NCI-H2196 (cell line): ENCODE measurements around the gene IWS1.
"Not testable (repeated sequence)": the region's sequence is repeated elsewhere in the genome, so short reads cannot be mapped to it uniquely, and the experiment has no call there.

Experiments
- DNase-seq: peaks from one replicate; lab custom pipeline; 2025; ENCODE audit not compliant: unreplicated experiment; lab: John Stamatoyannopoulos, UW

The IWS1 gene

DNA sequence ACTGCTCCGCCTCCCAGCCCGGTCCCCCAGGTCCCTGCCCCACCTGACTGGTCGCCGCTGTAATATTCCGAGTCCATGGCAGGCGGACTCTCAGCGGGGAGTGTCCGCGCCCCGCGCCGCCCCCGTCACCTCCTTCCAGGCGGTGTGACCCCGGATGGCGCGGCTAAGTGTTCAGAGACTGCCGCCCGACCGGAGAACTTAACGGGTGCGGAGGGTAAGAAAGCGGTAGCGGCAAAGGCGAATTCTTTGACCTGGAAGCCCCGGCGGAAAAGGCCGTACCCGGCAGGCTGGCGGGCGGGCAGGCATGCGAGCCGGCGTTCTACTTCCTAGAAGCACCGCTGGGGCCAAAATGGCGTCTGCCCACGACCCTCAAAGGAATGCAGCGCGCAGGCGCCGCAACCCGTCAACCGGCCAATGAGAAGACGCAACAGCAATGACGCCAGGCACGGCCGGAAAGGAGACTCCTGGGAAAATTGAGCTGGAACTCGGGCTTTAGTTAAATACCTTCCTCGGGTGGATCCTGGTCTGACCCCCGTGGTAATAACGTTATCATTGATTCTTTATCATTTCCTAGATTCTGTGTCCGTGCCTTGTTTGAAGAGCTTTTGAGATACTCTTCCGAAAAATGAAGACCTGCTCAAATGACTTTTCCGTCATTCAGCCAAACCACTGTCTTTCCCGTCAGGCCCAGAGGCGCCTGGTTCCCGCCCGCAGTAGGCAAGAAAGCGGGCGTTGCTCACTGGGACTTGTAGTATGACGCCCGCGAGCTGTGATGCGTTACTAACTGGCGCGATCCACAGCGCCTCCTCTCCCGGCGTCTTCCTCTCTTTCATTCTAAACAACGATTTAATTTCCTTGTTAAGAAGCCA, at the start of gene IWS1:
IWS1 (minus strand) TSS at position 358 of the 869 bp plus-strand sequence; CDS start at position 77, 281 bp downstream.
- peak; percentile 95 for DNase-seq

GRCh38 chr2:127575941-127576432, 49.7 kb upstream of the IWS1 start:
- DNase-seq, result no peak

DNA sequence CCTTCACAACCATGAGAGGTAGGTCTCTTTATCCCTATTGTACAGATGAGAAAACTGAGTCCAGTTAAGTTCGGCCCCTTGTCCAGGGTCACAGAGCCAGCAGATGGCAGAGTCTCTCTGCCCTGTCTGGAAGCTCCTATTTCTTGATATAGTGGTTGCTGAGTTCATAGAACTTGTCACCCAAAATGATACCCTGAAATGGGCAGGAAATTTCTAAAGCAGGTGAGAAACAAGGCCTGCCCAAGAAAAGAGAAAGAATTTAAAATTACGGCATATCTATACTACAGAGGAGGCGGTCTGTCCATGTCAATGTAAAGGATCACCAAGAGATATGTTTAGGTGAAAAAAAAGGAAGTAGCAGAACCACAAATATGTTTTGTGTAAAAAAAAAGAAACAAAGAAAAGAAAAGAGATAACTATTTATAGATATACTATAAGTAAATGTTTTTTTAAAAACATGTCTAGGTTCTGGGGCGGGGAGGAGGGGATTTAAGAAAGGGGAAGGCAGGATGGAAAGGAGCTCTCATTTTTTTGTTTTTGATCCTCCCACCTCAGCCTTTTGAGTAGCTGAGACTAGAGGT, 49.0 kb upstream of the IWS1 start:
- no peak for DNase-seq

GRCh38 chr2:127574656-127575055, 48.4 kb upstream of the IWS1 start:
- no peak for DNase-seq

GRCh38 chr2:127573771-127574170, 47.5 kb upstream of the IWS1 start:
- DNase-seq, result no peak

DNA sequence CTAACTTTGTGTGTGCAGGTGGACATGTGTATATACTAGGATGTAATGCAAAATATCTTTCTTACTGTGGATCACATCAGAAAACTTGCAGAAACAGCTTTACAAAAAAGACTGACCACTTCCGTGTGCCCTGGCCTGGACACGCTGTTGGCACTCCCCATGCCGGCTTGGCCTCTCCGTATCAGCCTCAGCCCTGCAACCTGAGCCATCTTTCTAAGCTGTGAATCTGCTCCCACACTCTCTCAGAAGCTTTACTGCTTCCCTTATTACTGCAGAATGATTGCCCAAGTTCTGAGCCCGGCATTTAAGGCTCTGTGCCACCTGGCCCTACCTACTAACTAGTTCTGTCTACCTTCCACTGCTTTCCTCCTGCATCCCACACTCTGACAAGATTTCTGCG, 47.0 kb upstream of the IWS1 start:
- DNase-seq, result no peak

DNA sequence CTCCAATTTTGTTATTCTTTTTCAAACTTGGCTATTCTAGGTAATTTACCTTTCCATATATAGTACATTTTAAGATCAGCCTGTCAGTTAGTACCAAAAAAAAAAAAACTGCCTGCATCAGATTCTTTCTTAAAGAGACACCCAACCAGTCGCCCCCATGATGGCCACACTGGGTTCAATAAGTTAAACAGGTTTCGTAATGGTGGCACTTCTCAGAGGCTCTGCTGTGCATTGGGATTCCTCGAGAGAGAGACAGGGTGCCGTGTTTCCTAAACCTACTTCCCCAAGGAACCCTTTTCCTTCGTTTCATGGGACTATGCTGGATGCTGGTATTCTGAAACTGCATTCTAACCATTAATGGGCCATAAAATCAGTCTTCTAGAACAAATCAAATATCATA, 46.6 kb upstream of the IWS1 start:
- DNase-seq, result no peak

DNA sequence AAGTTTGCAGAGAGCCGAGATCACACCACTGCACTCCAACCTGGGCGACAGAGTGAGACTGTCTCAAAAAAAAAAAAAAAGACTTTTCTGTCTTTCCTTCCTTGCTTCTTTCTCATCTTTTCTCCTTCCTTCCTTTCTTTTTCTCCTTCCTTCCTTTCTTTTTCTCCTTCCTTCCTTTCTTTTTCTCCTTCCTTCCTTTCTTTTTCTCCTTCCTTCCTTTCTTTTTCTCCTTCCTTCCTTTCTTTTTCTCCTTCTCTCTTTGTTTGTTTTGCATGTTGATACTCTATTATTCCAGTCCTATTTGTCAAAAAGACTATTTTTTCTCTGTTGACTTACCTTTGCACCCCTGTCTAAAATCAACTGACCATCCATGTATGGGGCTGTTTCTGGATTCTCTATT, 46.1 kb upstream of the IWS1 start:
- DNase-seq, result not testable (repeated sequence)

DNA sequence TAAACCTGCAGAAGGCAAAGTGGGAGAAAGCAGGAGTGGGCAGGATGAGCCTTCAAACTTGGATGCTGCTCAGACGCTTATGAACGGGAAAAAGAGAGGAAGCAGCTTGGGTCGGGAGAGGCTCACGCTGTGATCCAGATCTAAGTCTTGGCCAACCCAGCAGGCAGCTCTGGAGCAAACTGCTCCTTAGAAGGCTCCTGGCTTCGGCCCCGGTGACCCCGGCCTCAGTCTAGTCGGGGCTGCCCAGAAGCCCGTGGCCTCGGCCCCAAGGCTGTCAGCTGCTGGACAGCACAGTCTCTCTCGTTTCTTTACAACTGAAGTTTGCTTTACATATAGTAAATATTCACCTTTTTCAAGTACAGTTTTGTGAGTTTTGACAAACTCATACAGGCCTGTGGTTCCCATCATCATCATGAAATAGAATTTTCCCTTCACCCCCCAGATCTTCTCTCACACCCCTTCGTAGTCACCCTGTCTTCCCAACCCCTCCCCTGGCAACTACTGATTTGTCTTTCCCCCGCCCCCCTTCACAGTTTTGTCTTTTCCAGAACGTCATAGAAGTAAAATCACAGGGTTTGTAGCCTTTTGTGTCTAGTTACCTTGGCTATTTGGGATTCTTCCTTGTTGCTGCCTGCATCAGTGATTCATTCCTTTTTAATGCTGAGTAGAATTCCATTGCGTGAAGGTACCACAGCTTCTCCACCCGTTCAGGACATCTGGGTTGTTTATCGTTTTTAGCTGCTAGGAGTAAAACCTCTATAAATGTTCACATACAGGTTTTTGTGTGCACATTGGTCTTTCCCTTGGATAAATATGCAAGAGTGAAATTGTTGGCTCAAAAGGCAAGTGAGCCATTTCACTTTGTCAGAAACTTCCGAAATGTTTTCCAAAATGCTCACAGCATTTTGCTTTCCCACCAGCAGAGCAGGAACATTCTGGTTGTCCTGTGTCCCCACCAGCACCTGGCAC, 44.3 kb upstream of the IWS1 start:
- DNase-seq, result no peak

GRCh38 chr2:127569666-127570065, 43.4 kb upstream of the IWS1 start:
- DNase-seq, result no peak

DNA sequence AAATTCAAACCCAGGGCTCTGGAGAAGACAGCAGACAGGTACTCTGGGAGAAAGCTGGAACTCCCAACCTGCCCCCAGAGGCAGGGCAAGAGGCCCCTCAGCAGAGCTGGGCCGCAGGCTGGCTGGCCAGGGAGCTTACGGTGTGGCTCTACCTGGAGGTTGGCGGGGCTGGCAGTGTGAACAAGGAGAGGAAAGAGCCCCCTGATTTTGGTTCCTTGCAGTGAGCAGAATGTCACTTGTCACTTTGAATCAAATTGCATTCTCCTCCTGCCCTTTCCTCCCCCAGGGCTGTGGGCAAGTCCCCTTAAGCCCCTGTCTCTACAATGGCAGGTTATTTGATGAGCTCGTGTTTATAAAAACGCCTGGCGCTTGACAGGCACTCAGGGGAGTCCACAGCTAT, 41.8 kb upstream of the IWS1 start:
- DNase-seq, result no peak

DNA sequence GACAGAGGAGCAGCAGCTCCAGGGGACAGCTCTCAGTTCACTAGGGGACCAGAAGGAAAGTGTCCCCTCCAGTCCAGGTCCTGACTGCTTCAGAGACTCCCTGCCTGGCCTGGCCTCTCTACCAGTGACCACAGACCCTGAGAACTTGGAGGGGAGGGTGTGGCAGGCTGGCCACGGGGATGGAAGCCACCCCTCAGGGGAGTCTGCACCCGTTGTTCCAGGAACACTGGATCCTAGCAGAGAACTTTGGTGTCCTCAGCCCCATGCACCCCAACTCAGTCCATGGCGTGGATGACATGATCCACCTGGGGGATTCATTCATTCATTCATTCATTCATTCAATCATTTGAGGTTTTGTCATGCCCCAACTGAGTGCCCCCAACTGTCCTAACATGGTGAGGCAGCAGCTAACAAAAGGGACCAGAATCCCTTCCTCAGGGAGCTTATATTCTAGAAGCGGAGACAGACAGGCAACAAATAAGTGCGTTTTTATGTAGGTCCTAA, 41.1 kb upstream of the IWS1 start:
- no peak for DNase-seq

- no peak for DNase-seq
Observed at GRCh38 chr2:127566576-127566975, 40.3 kb upstream of the IWS1 start.

GRCh38 chr2:127566139-127566417, 39.8 kb upstream of the IWS1 start:
- no peak for DNase-seq

DNA sequence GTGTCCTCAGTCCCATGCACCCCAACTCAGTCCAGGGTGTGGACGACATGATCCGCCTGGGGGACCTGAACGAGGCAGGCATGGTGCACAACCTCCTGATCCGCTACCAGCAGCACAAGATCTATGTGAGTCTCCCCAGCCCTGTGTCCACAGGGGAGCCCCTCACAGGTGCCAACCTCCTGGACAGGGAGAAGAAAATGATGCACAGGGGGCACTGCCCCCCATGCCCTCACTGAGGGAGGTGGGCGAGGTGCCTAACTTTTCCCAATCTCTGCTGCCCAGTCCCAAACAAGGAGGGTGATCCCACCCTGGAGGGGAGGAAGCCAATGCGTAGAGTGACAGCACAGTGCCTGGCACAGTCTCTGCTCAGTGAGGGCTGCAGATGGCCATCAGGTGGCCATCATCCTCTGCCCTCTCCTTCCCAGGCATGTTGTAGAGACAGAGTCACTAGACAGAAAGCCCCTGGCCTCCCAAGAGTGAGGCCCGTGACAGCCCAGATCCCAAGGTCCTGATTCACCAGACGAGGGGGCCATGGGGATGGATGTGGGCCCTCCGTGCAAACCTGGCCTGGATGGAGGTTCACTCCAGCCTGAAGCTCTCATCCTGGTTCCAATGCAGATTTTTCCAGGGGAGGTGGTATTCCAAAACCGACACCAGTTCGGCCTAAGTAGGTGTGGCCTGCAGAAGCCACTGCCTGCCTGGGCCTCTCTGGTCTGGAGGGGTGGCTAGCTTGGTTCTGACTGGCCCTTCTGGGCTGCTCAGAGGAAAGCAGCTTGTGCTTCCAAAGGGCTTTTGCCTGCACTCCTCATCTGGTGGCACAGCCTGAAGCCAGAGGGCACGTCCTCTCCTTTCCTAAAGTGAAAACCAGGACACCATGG, 39.2 kb upstream of the IWS1 start:
- no peak for DNase-seq

DNA sequence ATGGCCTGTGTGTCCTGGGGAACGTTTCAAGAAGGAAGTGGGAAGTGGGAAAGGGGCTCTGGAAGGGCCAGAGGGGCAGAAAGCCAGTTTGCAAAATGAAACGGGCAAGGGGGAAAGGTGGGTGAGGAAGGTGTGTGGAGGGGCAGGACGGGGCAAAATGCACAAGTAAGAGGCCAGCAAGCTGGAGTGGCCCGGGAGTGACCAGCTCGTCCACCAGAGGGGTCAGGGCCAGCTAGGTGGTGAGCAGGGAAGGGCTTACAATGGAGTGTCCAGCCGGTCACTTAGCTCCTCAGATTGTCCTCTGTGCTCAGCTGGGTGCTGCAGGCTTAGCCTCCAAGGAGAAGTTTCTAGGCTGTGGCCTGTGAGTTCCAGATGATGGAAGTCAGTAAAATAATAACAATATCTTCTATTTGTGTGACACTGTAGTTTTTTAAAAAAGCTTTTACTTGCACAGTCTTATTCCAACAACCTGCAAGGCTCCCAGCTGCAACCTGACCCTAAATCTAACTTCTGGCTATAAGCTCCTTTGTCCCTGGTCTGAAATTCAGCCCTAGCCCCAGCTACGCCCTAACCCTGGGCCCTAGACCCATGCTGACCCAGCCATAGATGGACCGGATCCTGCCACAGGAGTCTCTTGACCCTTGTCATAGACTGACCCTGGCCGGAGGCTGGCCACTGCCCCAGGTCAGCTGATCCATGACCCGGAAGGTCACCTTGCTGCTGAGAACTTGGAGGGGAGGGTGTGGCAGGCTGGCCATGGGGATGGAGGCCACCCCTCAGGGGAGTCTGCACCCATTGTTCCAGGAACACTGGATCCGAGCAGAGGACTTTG, 38.4 kb upstream of the IWS1 start:
- DNase-seq, result no peak

DNA sequence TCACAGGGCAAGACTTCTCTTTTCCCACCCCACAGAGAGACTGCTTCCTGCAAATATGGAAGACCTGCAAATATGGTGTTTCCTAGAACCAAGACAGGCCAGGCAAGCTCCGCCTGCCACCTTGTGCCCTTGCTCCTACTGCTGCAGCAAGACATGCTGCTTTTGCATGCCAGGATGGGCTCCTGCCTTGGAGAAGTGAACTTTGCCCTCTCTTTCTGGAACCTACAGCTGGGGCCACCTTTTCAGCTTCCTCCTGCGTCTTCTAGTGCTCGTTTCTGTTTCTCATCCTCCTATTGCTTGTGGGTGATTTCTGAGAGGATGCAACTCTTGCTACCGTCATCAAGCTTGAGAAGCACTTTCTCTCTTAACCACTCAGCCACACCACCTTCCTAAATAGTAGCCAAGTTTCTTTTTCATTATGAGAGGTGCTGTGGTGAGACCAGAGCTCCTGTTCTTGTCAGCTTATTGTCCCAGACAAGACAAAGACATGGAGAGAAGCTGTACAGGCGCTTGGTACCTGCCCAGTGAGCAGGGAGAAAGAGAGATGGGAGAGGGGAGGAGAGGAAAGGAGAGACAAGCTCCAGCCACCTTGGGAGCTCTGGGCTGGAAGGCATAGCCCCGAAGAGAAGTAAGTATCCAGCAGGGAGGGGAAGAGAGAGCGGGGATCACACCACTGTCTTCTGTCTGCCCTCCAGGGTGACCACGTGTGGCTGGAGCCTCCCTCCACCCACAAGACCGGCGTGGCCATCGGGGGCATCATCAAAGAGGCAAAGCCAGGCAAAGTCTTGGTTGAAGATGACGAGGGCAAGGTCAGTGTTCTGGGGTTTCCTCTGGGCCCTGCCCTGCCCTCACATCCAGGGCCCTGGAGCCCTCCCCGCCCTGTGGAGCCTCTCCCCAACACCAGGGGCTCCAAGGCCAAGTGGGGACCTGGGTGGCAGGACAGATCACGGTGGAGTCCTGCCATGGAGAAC, 37.5 kb upstream of the IWS1 start:
- DNase-seq, result no peak

- DNase-seq, result no peak
Observed at GRCh38 chr2:127562936-127563335, 36.6 kb upstream of the IWS1 start.
